IMR-90 (cell line): ENCODE data around the gene REPS2.

Source experiments
- POLR2A ChIP-seq: IDR thresholded peaks from 2 replicates; pipeline ENCODE4 v1.6.1; 2012; ENCODE audit warnings: mild to moderate bottlenecking, low read depth, low read length
- RFX5 ChIP-seq: IDR thresholded peaks from 2 replicates; pipeline ENCODE4 v1.8.0; 2012; ENCODE audit warnings: low read depth, mild to moderate bottlenecking, low read length, moderate library complexity
- TF ChIP-seq, protein P1 (sequence below): conservative IDR thresholded peaks from 2 replicates; pipeline ENCODE4 v1.5.1; 2012; ENCODE audit warnings: mild to moderate bottlenecking, low read depth, low read length, improper control_type of control experiment

DNA sequence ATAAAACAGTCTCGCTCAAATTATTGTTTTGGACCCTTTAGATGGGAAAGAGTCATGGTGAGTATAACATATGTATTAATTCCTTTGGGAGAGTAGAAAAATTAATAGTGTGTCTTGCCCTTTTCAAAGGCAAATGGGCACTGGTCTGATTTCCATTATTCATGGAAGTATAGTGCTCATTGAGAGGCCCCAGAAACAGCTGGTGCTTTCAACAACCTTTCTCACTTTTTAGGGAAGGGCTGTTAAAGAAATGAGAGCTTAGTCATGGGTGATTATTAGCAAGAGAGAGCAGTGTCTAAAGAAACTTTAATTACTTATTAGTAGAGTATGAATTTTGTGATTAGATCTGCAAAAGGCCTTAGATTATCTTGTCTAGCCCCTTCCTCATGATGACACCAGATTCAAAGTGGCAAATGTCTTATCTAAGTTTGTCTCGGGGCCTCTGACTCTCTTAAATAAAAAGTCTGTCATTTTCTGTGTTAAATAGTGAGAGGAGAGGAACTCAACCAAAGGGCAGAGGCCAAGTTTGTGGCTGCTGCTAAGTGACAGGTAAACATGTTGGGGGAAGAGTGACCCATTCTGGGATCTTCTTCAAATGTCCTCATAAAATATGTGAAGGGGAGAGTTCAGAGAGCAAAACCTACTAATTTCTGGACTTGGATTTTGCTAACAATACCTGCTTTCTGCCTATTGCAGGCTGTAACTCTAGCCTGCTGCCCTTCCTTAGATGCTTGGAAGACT lies 110.6 kb downstream of the REPS2 start:
- TF ChIP-seq, protein P1, sequence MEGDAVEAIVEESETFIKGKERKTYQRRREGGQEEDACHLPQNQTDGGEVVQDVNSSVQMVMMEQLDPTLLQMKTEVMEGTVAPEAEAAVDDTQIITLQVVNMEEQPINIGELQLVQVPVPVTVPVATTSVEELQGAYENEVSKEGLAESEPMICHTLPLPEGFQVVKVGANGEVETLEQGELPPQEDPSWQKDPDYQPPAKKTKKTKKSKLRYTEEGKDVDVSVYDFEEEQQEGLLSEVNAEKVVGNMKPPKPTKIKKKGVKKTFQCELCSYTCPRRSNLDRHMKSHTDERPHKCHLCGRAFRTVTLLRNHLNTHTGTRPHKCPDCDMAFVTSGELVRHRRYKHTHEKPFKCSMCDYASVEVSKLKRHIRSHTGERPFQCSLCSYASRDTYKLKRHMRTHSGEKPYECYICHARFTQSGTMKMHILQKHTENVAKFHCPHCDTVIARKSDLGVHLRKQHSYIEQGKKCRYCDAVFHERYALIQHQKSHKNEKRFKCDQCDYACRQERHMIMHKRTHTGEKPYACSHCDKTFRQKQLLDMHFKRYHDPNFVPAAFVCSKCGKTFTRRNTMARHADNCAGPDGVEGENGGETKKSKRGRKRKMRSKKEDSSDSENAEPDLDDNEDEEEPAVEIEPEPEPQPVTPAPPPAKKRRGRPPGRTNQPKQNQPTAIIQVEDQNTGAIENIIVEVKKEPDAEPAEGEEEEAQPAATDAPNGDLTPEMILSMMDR: no peak
- no peak for TF ChIP-seq RFX5
- no peak for TF ChIP-seq POLR2A
